Tibial nerve (tissue), 4 donors: ENCODE measurements around the gene NAXD.

Source experiments
- EP300 ChIP-seq, 2 donors: sonication (generic); formaldehyde crosslinking; IDR thresholded peaks; one replicate each; pipeline ENCODE4 v1.6.1; 2017; ENCODE audit warnings: antibody characterized with exemption in 2 of 2, mild to moderate bottlenecking in 1 of 2
- POLR2A ChIP-seq, 2 donors: fragments of 450-650 bp; IDR thresholded peaks; one replicate each; pipeline ENCODE4 v1.6.1; 2017; ENCODE audit warnings: antibody characterized with exemption in 2 of 2, mild to moderate bottlenecking in 2 of 2, moderate library complexity in 2 of 2
- TF ChIP-seq, protein P1 (sequence below), 5 experiments: fragments of 200-600 bp in 3 of 5; fragments of 450-650 bp in 2 of 5; sonication (generic) in 3 of 5; IDR thresholded peaks; one replicate each; pipeline ENCODE4 v1.5.1; 2016 to 2019; ENCODE audit warnings: antibody characterized with exemption in 5 of 5, mild to moderate bottlenecking in 3 of 5, moderate library complexity in 2 of 5

DNA sequence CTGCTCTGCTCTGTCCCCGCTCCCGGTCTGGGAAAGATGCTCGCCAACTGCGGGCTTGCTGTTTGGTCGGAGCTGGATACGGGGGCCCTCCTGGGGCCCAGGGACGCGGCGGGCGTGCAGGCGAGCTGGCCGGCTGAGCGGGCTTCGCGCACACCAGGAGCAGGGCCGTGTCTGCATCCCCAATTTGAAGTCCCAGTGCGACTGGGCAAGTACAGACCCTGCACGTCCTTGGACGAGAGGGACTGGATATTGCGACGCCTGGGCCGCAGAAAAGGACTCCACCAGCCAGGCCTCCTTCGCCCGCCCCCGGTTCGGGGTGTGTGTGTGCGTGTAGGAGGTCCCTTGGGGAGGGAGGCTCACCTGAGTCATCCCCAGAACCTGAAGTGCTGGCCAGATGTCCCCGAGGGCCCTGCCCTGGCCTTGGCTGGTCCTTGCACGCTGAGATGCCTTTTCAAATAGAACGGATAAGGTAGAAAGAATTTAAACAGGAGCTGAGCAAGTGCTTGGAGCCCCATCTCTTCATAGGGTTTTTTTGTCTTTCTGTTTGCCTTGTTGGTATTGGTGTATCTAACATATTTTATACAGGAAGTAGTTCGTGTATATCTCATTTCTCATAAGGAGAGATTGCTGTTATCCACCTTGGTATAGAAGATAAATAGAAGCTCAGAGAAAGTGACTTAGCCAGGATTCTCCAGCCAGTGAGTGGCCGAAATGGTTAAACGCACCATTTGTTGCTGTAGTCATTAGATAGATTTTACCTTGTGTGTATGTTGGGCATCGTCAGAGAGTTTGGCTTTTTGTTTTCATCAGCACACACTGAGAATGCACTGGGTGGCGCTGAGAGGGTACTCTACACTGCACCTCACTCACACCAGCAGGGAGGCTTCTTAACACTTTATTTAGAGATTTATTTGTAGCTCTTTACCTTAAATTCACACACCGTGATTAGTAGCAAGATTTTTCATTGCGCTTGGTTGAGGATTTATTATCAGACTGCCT lies 1.1 kb downstream of the NAXD start:
- TF ChIP-seq POLR2A (IDR thresholded peaks at IDR 0.05), result no peak
- TF ChIP-seq, protein P1, sequence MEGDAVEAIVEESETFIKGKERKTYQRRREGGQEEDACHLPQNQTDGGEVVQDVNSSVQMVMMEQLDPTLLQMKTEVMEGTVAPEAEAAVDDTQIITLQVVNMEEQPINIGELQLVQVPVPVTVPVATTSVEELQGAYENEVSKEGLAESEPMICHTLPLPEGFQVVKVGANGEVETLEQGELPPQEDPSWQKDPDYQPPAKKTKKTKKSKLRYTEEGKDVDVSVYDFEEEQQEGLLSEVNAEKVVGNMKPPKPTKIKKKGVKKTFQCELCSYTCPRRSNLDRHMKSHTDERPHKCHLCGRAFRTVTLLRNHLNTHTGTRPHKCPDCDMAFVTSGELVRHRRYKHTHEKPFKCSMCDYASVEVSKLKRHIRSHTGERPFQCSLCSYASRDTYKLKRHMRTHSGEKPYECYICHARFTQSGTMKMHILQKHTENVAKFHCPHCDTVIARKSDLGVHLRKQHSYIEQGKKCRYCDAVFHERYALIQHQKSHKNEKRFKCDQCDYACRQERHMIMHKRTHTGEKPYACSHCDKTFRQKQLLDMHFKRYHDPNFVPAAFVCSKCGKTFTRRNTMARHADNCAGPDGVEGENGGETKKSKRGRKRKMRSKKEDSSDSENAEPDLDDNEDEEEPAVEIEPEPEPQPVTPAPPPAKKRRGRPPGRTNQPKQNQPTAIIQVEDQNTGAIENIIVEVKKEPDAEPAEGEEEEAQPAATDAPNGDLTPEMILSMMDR (IDR thresholded peaks at IDR 0.05), result no peak
- peak in 1 of 2 donors; percentile 28 for TF ChIP-seq EP300 (IDR thresholded peaks at IDR 0.05)
